Ascending aorta (tissue), 2 donors: Measurements from ENCODE around the gene METTL16. TPM values are rescaled to one million over a fixed set of nuclear protein-coding genes. Genes with fewer than 3 reads are reported as not detected.

ENCODE experiments used
- DNase-seq, 2 donors: peaks; one replicate each; pipeline ENCODE4 v3.0.0-alpha.2; 2019; ENCODE audit warnings: low spot score in 2 of 2
- H3K27ac ChIP-seq, 2 donors: fragments of 200-600 bp; sonication (generic); one replicate each; pipeline ENCODE4 v1.5.1; 2016 to 2017; ENCODE audit warnings: mild to moderate bottlenecking in 1 of 2
- H3K27me3 ChIP-seq: fragments of 200-600 bp; sonication (generic); one replicate; pipeline ENCODE4 v1.5.1; 2017
- H3K36me3 ChIP-seq, 2 donors: fragments of 200-600 bp; sonication (generic); one replicate each; pipeline ENCODE4 v1.5.1; 2016
- H3K4me1 ChIP-seq, 2 donors: fragments of 200-600 bp; sonication (generic); one replicate each; pipeline ENCODE4 v1.5.1; 2016 to 2017; ENCODE audit warnings: mild to moderate bottlenecking in 1 of 2
- H3K4me3 ChIP-seq, 2 donors: fragments of 200-600 bp; sonication (generic); one replicate each; pipeline ENCODE4 v1.5.1; 2016 to 2017; ENCODE audit warnings: mild to moderate bottlenecking in 1 of 2
- H3K9me3 ChIP-seq, 2 donors: fragments of 200-600 bp; sonication (generic); one replicate each; pipeline ENCODE4 v1.5.1; 2016
- intact Hi-C: fragments of 100-400 bp; cut with DNase I; formaldehyde crosslinking; loops from one replicate; pipeline ENCODE4 v1.15.1; 2023
- total RNA-seq: library from RNA; depleted of rRNA; stranded (reverse); fragments of >200 nt; gene quantifications from one replicate; pipeline ENCODE4 v1.1.0, GENCODE V29; 2016
- TF ChIP-seq, protein P1 (sequence below), 3 experiments: fragments of 200-600 bp in 2 of 3; fragments of 450-650 bp in 1 of 3; sonication (generic) in 2 of 3; IDR thresholded peaks; one replicate each; pipeline ENCODE4 v1.5.1; 2016 to 2019; ENCODE audit warnings: antibody characterized with exemption in 3 of 3, mild to moderate bottlenecking in 1 of 3, moderate library complexity in 1 of 3

Gene METTL16
- total RNA-seq, 1 donor from 2014 or later, result 15.3 TPM

DNA sequence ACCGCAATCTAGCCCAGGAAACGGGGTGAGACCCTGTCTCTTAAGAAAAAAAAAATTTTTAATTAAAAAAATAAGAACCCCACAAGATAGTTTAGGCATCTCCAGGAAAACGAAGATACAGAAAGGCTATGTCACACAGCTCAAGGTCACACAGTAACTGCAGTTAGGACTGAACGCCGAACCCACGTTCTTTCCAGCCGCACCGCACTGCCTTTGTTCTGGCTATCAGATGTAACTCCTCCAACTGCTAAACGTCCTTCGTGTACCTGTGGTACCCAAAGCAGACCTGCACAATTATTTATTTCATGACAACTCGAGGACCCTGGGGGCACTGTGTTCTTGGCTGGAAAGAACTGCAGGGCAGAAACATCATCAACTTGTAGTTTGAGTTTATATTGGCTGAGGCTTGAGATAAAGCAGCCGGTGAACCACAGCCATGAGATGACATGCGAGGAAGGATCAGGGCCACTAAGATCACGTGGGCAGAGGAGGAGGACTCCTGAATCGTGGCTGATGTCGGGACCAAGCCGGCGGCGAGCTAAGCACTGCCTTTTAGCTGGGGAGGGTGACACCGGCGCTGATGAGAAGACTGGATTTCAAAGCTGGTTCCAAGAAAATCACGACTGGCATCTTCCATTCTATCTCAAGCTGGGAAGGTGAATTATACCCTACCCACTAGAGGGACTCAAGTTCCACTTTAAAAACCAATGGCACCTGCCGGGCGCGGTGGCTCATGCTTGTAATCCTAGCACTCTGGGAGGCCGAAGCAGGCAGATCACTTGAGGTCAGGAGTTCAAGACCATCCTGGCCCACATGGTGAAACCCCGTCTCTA is 90.2 kb downstream of the METTL16 start:
- intact Hi-C loops, result no loop called here
- no peaks in the 10 kb centered on the region for H3K9me3 ChIP-seq
- no peaks in the 10 kb centered on the region for H3K4me1 ChIP-seq
- H3K4me3 ChIP-seq, result no peak overlapping the region
- no peak overlapping the region for H3K27ac ChIP-seq
- TF ChIP-seq, protein P1, sequence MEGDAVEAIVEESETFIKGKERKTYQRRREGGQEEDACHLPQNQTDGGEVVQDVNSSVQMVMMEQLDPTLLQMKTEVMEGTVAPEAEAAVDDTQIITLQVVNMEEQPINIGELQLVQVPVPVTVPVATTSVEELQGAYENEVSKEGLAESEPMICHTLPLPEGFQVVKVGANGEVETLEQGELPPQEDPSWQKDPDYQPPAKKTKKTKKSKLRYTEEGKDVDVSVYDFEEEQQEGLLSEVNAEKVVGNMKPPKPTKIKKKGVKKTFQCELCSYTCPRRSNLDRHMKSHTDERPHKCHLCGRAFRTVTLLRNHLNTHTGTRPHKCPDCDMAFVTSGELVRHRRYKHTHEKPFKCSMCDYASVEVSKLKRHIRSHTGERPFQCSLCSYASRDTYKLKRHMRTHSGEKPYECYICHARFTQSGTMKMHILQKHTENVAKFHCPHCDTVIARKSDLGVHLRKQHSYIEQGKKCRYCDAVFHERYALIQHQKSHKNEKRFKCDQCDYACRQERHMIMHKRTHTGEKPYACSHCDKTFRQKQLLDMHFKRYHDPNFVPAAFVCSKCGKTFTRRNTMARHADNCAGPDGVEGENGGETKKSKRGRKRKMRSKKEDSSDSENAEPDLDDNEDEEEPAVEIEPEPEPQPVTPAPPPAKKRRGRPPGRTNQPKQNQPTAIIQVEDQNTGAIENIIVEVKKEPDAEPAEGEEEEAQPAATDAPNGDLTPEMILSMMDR (IDR thresholded peaks at IDR 0.05), result no peak
- H3K27me3 ChIP-seq, result no peaks in the 10 kb centered on the region
- DNase-seq, result no peak
- H3K36me3 ChIP-seq, result peaks cover 13 to 24% of the 10 kb centered on the region in 2 donors

DNA sequence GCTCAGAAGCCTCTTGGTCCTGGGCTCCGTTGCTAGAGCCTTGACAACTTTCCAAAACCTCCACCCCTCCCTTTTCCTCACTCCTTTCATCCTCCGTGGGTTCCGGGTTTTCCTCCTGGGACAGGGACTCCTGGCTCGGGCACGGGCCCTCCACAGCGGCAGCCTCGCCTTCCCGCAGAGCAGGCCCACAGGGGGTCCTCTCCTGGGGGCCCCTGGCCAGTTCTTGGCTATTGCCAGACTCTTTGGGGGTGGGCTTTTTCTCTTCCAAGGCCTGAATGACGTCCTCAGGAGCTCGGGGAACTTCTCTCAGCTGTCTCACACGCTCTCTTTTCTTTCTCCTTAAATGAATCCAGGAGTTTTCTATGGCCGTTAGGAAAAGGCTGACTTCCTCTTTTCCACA is 91.5 kb downstream of the METTL16 start:
- intact Hi-C loops, result no loop called here
- Histone ChIP-seq H3K27me3 (no peaks in the 10 kb centered on the region), H3K27ac (no peak overlapping the region), H3K36me3 (peaks cover 13 to 24% of the 10 kb centered on the region in 2 donors), H3K4me1 (peaks cover 0 to 2% of the 10 kb centered on the region in 2 donors), H3K9me3 (no peaks in the 10 kb centered on the region), H3K4me3 (no peak overlapping the region)
- TF ChIP-seq, protein P1 (IDR thresholded peaks at IDR 0.05), result no peak
- no peak for DNase-seq

DNA sequence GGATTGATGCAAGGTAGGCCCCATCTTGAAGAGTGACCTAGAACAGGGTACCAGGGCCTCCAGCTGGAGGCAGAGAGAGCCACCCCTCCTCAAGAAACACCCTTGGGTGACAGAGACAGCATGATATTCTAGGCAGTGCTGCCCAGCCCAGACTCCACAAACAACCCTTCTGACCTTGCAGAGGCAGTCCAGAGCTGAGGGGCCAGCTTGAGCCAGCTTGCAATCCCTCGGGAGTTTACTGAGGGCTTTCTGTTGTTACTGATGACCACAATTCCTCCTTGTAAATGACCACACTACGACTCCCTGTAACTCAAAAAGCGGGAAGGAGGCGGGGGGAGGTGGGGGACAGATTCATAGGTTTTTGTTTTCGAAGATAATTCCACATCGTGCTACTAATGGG is 92.2 kb downstream of the METTL16 start:
- no peak overlapping the region for H3K27ac ChIP-seq
- no peaks in the 10 kb centered on the region for H3K9me3 ChIP-seq
- intact Hi-C loops, result no loop called here
- TF ChIP-seq, protein P1 (IDR thresholded peaks at IDR 0.05), result no peak
- no peak for DNase-seq
- H3K4me1 ChIP-seq, result peaks cover 0 to 2% of the 10 kb centered on the region in 2 donors
- no peak overlapping the region for H3K4me3 ChIP-seq
- no peaks in the 10 kb centered on the region for H3K27me3 ChIP-seq
- H3K36me3 ChIP-seq, result peaks cover 13 to 24% of the 10 kb centered on the region in 2 donors

DNA sequence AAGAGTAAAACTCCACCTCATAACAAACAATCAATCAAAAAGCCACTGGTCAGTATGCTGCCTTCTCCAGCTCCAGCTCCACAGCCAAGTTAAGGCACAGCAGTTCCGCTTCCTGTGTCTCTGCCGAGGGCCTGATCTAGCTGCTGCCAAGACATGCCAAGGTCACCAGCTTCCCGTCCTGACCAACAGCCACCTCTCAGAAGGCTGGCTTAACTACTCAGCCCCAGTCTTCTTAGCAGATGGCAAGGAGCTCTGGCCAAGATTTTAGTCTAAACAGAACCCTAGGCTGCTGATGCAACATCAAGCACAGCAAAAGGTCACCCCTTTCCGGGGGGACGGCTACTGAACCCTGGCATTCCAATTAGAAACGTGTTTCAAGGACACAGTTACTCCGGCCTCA is 93.1 kb downstream of the METTL16 start:
- intact Hi-C loops, result no loop called here
- Histone ChIP-seq H3K36me3 (peaks cover 13 to 24% of the 10 kb centered on the region in 2 donors), H3K27ac (peak overlapping the region in 1 of 2 donors; percentile 16)

DNA sequence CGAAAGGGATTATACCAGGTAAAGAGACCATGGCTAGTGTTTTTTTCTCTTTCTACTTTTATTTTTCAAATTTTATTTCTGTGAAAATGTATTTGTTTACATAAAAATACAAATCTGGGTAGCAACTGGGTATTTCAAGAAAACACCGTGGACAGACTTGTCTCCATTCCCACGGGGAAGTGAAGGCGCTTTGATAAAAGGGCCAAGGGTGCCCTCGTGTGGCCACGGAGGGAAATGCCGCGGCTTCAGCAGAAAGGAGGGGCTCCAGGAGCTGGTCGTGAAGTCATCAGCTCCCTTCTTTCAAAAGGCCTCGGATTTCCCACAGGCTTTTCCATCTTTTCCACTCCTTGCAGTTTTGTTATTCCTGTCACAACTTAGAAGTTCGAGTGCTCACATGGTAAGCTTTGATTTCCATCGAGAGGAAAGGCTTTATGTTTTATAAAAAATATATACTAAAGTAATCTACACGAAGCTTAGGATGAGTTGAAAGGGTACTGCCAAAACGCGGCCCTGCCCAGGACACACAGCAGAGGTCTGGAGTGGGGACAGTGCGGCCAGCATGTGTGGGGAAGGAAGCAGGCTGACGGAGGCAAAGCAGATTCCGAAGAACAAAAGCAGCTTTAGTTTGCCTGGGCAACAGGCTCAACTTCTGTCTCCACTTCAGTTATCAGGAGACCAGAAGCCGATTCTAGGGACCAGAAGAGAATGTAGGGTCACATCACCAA is 95.5 kb downstream of the METTL16 start:
- H3K4me3 ChIP-seq, result no peak overlapping the region
- peak; percentile 68 to 97 for DNase-seq
- H3K27me3 ChIP-seq, result no peaks in the 10 kb centered on the region
- TF ChIP-seq, protein P1 (IDR thresholded peaks at IDR 0.05), result peak; percentile 89 to 95 (median 95)
- H3K9me3 ChIP-seq, result no peaks in the 10 kb centered on the region
- H3K27ac ChIP-seq, result peak overlapping the region; percentile 4 to 71
- intact Hi-C loops, result loop anchor here (1.0 kb wide), 1 partner anchor 34 kb away; no protein-coding TSS in a partner anchor
- peaks cover 3 to 19% of the 10 kb centered on the region in 2 donors for H3K4me1 ChIP-seq
- peaks cover 13 to 18% of the 10 kb centered on the region in 2 donors for H3K36me3 ChIP-seq

More for the DNA sequence above, 93.1 kb downstream of the METTL16 start:
- no peak for DNase-seq
- TF ChIP-seq, protein P1 (IDR thresholded peaks at IDR 0.05), result no peak
- peaks cover 0 to 5% of the 10 kb centered on the region in 2 donors for H3K4me1 ChIP-seq
- no peaks in the 10 kb centered on the region for H3K9me3 ChIP-seq
- no peaks in the 10 kb centered on the region for H3K27me3 ChIP-seq
- H3K4me3 ChIP-seq, result no peak overlapping the region
